Stimulated activated CD4-positive, alpha-beta T cell treated with anti-CD3 and anti-CD28 coated beads, Interleukin-4, amount 100 ng/mL, for 4 hours (primary cell): ENCODE data around the gene TMPRSS2.

Experiments used
- DNase-seq, 2 experiments: peaks; one replicate each; pipeline ENCODE4 v3.0.0-alpha.2; 2020

Gene TMPRSS2

GRCh38 chr21:41507521-41508414, at the start of gene TMPRSS2:
Gene TMPRSS2 (minus strand): TSS chr21:41508158. CDS start chr21:41498133, 10,025 bp downstream.
- no peak for DNase-seq

GRCh38 chr21:41555057-41555456, 47.1 kb upstream of the TMPRSS2 start:
- no peak for DNase-seq

GRCh38 chr21:41552254-41552653, 44.3 kb upstream of the TMPRSS2 start:
- no peak for DNase-seq

GRCh38 chr21:41548781-41549180, 40.8 kb upstream of the TMPRSS2 start:
- DNase-seq = no peak

GRCh38 chr21:41547111-41547510, 39.2 kb upstream of the TMPRSS2 start:
- DNase-seq = no peak

GRCh38 chr21:41545500-41546359, 37.8 kb upstream of the TMPRSS2 start:
- DNase-seq = no peak

GRCh38 chr21:41542727-41543126, 34.8 kb upstream of the TMPRSS2 start:
- no peak for DNase-seq

- DNase-seq = no peak
These were observed 29.4 kb upstream of the TMPRSS2 start for GRCh38 chr21:41537356-41537755.

GRCh38 chr21:41536827-41537103, 28.8 kb upstream of the TMPRSS2 start:
- DNase-seq = no peak

GRCh38 chr21:41536076-41536826, 28.3 kb upstream of the TMPRSS2 start:
- DNase-seq = no peak

- no peak for DNase-seq
These were observed 22.4 kb upstream of the TMPRSS2 start for GRCh38 chr21:41530366-41530765.

- no peak for DNase-seq
These were observed 21.8 kb upstream of the TMPRSS2 start for GRCh38 chr21:41529769-41530168.

- DNase-seq = no peak
These were observed 18.6 kb upstream of the TMPRSS2 start for GRCh38 chr21:41526478-41527087.

- no peak for DNase-seq
These were observed 15.2 kb upstream of the TMPRSS2 start for GRCh38 chr21:41523175-41523574.

- no peak for DNase-seq
These were observed 13.6 kb upstream of the TMPRSS2 start for GRCh38 chr21:41521489-41522027.

GRCh38 chr21:41520560-41521442, 12.8 kb upstream of the TMPRSS2 start:
- DNase-seq = no peak

GRCh38 chr21:41519806-41520559, 12.0 kb upstream of the TMPRSS2 start:
- DNase-seq = no peak

- no peak for DNase-seq
These were observed 10.8 kb upstream of the TMPRSS2 start for GRCh38 chr21:41518757-41519156.

GRCh38 chr21:41511858-41512257, 3.9 kb upstream of the TMPRSS2 start:
- no peak for DNase-seq

GRCh38 chr21:41510500-41510899, 2.5 kb upstream of the TMPRSS2 start:
- no peak for DNase-seq

- DNase-seq = no peak
These were observed 1.8 kb upstream of the TMPRSS2 start for GRCh38 chr21:41509733-41510132.
